OCI-LY7 (cell line): ENCODE results near the gene CBFA2T2.

Source experiments
- EZH2phosphoT487 ChIP-seq: fragments of 200-600 bp; sonication (generic); IDR thresholded peaks from 2 replicates; pipeline ENCODE4 v1.6.1; 2018; ENCODE audit warnings: low read depth, borderline replicate concordance, mild to moderate bottlenecking, mixed run types, antibody characterized with exemption, low read length, moderate library complexity, mixed read lengths
- TF ChIP-seq, protein P1 (sequence below): fragments of 200-600 bp; sonication (generic); conservative IDR thresholded peaks from 2 replicates; pipeline ENCODE4 v1.5.1; 2014; ENCODE audit warnings: mild to moderate bottlenecking, antibody characterized with exemption, low read length, moderate library complexity, mixed read lengths

DNA sequence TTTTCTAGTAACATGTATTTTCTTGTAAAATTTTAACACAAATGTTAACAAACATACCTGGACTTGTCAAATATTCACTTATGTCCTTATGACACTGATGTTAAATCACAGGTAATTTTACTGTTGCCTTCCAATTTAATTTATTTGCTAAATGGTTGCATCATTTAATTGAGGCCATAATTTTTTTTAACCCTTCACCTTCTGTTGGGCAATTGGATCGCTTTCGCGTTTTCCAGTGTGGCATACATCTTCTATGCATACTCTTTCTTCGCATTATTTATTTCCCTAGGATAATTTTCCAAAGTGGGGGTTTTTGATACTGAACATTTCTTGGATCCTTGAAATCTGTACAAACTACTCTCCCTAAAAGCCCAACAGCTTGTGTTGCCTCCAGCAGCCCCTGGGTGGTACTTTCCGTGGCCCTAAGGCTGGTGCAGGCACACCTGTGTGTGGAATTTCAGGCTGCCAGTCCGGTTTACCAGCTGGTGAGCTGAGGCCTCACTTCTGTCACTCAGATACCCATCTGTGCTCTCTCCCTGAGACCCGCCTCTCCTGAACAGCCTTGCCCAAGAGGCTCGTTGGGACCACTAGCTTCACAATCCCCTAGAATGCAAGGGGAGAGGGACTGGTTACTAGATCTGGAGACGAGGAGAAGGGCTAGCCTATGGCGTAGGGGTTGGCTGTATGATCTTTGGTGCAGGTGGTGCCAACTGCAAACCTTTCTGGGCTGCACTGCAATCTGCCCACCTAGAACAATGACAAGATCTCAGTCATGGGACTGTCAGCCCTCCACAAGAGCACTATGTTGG lies 161.1 kb downstream of the CBFA2T2 start:
- TF ChIP-seq, protein P1, sequence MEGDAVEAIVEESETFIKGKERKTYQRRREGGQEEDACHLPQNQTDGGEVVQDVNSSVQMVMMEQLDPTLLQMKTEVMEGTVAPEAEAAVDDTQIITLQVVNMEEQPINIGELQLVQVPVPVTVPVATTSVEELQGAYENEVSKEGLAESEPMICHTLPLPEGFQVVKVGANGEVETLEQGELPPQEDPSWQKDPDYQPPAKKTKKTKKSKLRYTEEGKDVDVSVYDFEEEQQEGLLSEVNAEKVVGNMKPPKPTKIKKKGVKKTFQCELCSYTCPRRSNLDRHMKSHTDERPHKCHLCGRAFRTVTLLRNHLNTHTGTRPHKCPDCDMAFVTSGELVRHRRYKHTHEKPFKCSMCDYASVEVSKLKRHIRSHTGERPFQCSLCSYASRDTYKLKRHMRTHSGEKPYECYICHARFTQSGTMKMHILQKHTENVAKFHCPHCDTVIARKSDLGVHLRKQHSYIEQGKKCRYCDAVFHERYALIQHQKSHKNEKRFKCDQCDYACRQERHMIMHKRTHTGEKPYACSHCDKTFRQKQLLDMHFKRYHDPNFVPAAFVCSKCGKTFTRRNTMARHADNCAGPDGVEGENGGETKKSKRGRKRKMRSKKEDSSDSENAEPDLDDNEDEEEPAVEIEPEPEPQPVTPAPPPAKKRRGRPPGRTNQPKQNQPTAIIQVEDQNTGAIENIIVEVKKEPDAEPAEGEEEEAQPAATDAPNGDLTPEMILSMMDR = no peak
- no peak for TF ChIP-seq EZH2phosphoT487
